ENCODE data around the gene RAB34. TPM values are rescaled to one million over a fixed set of nuclear protein-coding genes. Genes with fewer than 3 reads are reported as not detected.

RAB34 gene, protein sequence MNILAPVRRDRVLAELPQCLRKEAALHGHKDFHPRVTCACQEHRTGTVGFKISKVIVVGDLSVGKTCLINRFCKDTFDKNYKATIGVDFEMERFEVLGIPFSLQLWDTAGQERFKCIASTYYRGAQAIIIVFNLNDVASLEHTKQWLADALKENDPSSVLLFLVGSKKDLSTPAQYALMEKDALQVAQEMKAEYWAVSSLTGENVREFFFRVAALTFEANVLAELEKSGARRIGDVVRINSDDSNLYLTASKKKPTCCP
- 70.2 TPM for total RNA-seq

- DNase-seq (ENCODE audit: low spot score): peak; percentile 54
Observed at GRCh38 chr17:28717578-28718332, at the start of gene RAB34. Gene RAB34, minus strand, starts transcription at chr17:28717868. Its CDS starts 602 bp downstream, at chr17:28717266.

- DNase-seq (ENCODE audit: low spot score): no peak
Observed at GRCh38 chr17:28765038-28765437, 47.4 kb upstream of the RAB34 start.

GRCh38 chr17:28763804-28764266, 46.2 kb upstream of the RAB34 start:
- peak; percentile 82 for DNase-seq (ENCODE audit: low spot score)

- no peak for DNase-seq (ENCODE audit: low spot score)
Observed at GRCh38 chr17:28763137-28763799, 45.6 kb upstream of the RAB34 start.

- DNase-seq (ENCODE audit: low spot score): peak; percentile 78
Observed at GRCh38 chr17:28760601-28761562, 43.2 kb upstream of the RAB34 start.

DNA sequence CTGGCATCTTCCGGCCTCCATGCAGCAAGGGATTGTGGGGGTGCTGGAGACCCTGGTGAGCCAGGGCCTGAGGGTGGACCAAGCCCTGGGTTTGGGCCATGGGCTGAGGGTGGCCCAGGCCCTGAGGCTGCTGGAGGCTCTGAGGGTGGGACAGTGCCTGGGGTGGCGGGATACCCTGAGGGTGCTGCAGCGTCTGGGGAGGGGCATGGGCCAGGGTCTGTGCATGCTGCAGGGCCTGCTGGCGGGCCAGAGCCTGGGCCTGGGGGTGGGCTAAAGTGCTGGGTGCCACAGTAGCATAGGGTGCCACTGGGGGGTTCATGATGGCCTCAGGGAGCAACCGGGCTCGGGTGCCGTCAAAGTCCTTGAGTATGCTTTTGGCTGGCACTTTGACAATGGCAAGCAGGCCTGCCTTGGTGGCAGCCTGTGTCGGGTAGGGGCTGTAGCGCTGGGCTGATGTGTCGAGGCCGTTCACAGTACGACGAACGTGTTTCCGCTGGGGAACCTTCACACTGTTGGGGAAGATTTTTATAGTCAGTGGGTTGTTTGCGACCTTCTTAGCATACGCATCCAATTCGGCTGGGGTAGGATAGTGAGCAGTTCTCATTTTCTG, 41.7 kb upstream of the RAB34 start:
- no peak for DNase-seq (ENCODE audit: low spot score)

- DNase-seq (ENCODE audit: low spot score): no peak
Observed at GRCh38 chr17:28758411-28759121, 40.9 kb upstream of the RAB34 start.

- no peak for DNase-seq (ENCODE audit: low spot score)
Observed at GRCh38 chr17:28756049-28756804, 38.6 kb upstream of the RAB34 start.

GRCh38 chr17:28755486-28755885, 37.8 kb upstream of the RAB34 start:
- no peak for DNase-seq (ENCODE audit: low spot score)

GRCh38 chr17:28751600-28752366, 34.1 kb upstream of the RAB34 start:
- no peak for DNase-seq (ENCODE audit: low spot score)

- peak; percentile 95 for DNase-seq (ENCODE audit: low spot score)
Observed at GRCh38 chr17:28750178-28751047, 32.7 kb upstream of the RAB34 start.

DNA sequence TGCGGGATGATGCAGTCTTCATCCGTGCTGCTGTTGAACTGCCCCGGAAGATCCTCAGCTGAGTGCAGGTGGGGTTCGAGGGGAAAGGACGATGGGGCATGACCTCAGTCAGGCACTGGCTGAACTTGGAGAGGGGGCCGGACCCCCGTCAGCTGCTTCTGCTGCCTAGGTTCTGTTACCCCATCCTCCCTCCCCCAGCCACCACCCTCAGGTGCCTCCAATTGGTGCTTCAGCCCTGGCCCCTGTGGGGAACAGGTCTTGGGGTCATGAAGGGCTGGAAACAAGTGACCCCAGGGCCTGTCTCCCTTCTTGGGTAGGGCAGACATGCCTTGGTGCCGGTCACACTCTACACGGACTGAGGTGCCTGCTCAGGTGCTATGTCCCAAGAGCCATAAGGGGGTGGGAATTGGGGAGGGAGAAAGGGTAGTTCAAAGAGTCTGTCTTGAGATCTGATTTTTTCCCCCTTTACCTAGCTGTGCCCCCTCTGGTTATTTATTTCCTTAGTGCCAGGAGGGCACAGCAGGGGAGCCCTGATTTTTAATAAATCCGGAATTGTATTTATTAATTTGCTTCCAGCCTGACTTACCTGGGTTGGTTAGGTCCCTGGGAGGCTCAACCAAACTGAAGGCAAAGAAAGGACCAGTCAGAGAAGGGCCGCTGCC, 32.0 kb upstream of the RAB34 start:
- DNase-seq (ENCODE audit: low spot score): no peak

DNA sequence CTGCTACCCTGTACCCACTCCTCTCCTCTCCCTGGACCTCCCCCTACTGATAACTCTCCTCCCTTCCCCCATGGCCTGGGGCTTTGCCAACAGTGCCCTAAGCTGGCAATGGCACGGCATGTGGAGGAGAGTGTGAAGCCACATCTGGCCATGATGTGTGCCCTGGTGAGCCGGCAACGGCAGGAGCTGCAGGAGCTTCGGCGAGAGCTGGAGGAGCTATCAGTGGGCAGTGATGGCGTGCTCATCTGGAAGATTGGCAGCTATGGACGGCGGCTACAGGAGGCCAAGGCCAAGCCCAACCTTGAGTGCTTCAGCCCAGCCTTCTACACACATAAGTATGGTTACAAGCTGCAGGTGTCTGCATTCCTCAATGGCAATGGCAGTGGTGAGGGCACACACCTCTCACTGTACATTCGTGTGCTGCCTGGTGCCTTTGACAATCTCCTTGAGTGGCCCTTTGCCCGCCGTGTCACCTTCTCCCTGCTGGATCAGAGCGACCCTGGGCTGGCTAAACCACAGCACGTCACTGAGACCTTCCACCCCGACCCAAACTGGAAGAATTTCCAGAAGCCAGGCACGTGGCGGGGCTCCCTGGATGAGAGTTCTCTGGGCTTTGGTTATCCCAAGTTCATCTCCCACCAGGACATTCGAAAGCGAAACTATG, 31.3 kb upstream of the RAB34 start:
- DNase-seq (ENCODE audit: low spot score): no peak

DNA sequence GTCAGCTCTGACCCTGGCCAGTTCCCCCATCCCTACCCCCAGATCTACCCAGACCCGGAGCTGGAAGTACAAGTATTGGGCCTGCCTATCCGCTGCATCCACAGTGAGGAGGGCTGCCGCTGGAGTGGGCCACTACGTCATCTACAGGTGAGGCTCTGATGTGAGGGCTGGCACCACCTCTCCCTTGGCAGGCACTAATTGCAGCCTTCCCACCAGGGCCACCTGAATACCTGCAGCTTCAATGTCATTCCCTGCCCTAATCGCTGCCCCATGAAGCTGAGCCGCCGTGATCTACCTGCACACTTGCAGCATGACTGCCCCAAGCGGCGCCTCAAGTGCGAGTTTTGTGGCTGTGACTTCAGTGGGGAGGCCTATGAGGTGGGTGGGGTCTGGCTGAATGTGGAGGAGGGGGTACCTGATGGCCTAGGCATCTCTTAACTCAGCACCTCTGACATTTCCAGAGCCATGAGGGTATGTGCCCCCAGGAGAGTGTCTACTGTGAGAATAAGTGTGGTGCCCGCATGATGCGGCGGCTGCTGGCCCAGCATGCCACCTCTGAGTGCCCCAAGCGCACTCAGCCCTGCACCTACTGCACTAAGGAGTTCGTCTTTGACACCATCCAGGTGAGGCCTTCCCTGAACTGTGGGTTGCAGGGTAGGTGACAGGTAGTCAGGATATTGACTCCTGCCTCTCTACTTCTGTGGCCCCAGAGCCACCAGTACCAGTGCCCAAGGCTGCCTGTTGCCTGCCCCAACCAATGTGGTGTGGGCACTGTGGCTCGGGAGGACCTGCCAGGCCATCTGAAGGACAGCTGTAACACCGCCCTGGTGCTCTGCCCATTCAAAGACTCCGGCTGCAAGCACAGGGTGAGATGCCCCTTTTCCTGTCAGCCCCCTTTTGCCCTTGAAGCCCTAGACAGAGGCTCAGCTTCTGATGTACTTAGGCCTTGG, 30.4 kb upstream of the RAB34 start:
- no peak for DNase-seq (ENCODE audit: low spot score)

- peak; percentile 76 for DNase-seq (ENCODE audit: low spot score)
Observed at GRCh38 chr17:28747051-28747691, 29.5 kb upstream of the RAB34 start.

Data from mucosa of gallbladder (tissue), 1 donor.